H9 (cell line): ENCODE measurements around the gene DIP2C. TPM values are rescaled to one million over a fixed set of nuclear protein-coding genes. Genes with fewer than 3 reads are reported as not detected.

Experiments
- DNase-seq: peaks from one replicate; pipeline ENCODE4 v3.0.0-alpha.2; 2017
- H2AFZ ChIP-seq: one replicate; pipeline ENCODE4 v1.6.1; 2013; ENCODE audit warnings: mild to moderate bottlenecking, low read length, control low read depth, moderate library complexity
- H2AK5ac ChIP-seq: 2 replicates; pipeline ENCODE4 v1.6.1; 2013; ENCODE audit warnings: low read length, control low read depth, mixed read lengths; ENCODE audit not compliant: insufficient read length
- H2BK120ac ChIP-seq: one replicate; pipeline ENCODE4 v1.6.1; 2013; ENCODE audit warnings: low read depth, mild to moderate bottlenecking, low read length, control low read depth, inconsistent platforms; ENCODE audit not compliant: poor library complexity, severe bottlenecking
- H2BK12ac ChIP-seq: 2 replicates; pipeline ENCODE4 v1.6.1; 2013; ENCODE audit warnings: low read length, control low read depth, mixed read lengths, low read depth; ENCODE audit not compliant: insufficient read length
- H2BK15ac ChIP-seq: 2 replicates; pipeline ENCODE4 v1.6.1; 2013; ENCODE audit warnings: low read depth, low read length, control low read depth
- H2BK20ac ChIP-seq: one replicate; pipeline ENCODE4 v1.6.1; 2013; ENCODE audit warnings: low read depth, mild to moderate bottlenecking, low read length, control low read depth, inconsistent platforms; ENCODE audit not compliant: poor library complexity, severe bottlenecking
- H2BK5ac ChIP-seq: 2 replicates; pipeline ENCODE4 v1.6.1; 2013; ENCODE audit warnings: low read length, control low read depth, mixed read lengths; ENCODE audit not compliant: insufficient read length
- H3K14ac ChIP-seq: 2 replicates; pipeline ENCODE4 v1.6.1; 2013; ENCODE audit warnings: low read length, control low read depth; ENCODE audit not compliant: insufficient read depth
- H3K18ac ChIP-seq: 2 replicates; pipeline ENCODE4 v1.6.1; 2013; ENCODE audit warnings: low read depth, mild to moderate bottlenecking, mixed read lengths, low read length, control low read depth; ENCODE audit not compliant: insufficient read length
- H3K23ac ChIP-seq: 2 replicates; pipeline ENCODE4 v1.6.1; 2013; ENCODE audit warnings: low read length, control low read depth, mixed read lengths, low read depth; ENCODE audit not compliant: insufficient read length
- H3K23me2 ChIP-seq: 2 replicates; pipeline ENCODE4 v1.6.1; 2013; ENCODE audit warnings: low read depth, mild to moderate bottlenecking, mixed read lengths, low read length, control low read depth; ENCODE audit not compliant: insufficient read length, poor library complexity, severe bottlenecking
- H3K27ac ChIP-seq: 2 replicates; pipeline ENCODE4 v1.5.1; 2013; ENCODE audit warnings: low read length, control low read depth, mixed read lengths, low read depth; ENCODE audit not compliant: insufficient read length
- H3K27me3 ChIP-seq: 2 replicates; pipeline ENCODE4 v1.6.1; 2013; ENCODE audit warnings: low read length, control low read depth, inconsistent platforms; ENCODE audit not compliant: insufficient read depth
- H3K4ac ChIP-seq: 2 replicates; pipeline ENCODE4 v1.6.1; 2013; ENCODE audit warnings: low read depth, mild to moderate bottlenecking, control low read depth, inconsistent platforms, low read length, moderate library complexity
- H3K4me1 ChIP-seq: 2 replicates; pipeline ENCODE4 v1.6.1; 2013; ENCODE audit warnings: low read length, control low read depth, inconsistent platforms; ENCODE audit not compliant: insufficient read depth
- H3K4me2 ChIP-seq: 2 replicates; pipeline ENCODE4 v1.6.1; 2013; ENCODE audit warnings: low read length, control low read depth, mixed read lengths; ENCODE audit not compliant: insufficient read length, insufficient read depth
- H3K56ac ChIP-seq: 2 replicates; pipeline ENCODE4 v1.6.1; 2013; ENCODE audit warnings: low read depth, mild to moderate bottlenecking, mixed read lengths, low read length, control low read depth; ENCODE audit not compliant: insufficient read length
- H3K79me1 ChIP-seq: 2 replicates; pipeline ENCODE4 v1.6.1; 2013; ENCODE audit warnings: low read depth, mild to moderate bottlenecking, moderate library complexity, low read length, control low read depth, inconsistent platforms; ENCODE audit not compliant: insufficient read depth, poor library complexity, severe bottlenecking
- H3K79me2 ChIP-seq: 2 replicates; pipeline ENCODE4 v1.6.1; 2013; ENCODE audit warnings: low read length, control low read depth, inconsistent platforms; ENCODE audit not compliant: insufficient read depth
- H3K9ac ChIP-seq: 2 replicates; pipeline ENCODE4 v1.6.1; 2013; ENCODE audit warnings: low read length, control low read depth, mixed read lengths; ENCODE audit not compliant: insufficient read length; ENCODE audit errors: extremely low read depth
- H3K9me3 ChIP-seq: one replicate; pipeline ENCODE4 v1.6.1; 2013; ENCODE audit warnings: low read depth, low read length, inconsistent platforms; ENCODE audit not compliant: control insufficient read depth
- H3T11ph ChIP-seq: one replicate; pipeline ENCODE4 v1.6.1; 2013; ENCODE audit warnings: mild to moderate bottlenecking, low read length, control low read depth, inconsistent platforms
- H4K20me1 ChIP-seq: one replicate; pipeline ENCODE4 v1.6.1; 2013; ENCODE audit not compliant: control insufficient read depth, insufficient read length, insufficient read depth
- H4K5ac ChIP-seq: 2 replicates; pipeline ENCODE4 v1.6.1; 2013; ENCODE audit warnings: low read depth, mild to moderate bottlenecking, mixed read lengths, low read length, control low read depth; ENCODE audit not compliant: insufficient read length
- H4K8ac ChIP-seq: replicated peaks from 2 replicates; pipeline ENCODE4 v1.6.1; 2013; ENCODE audit warnings: low read length, control low read depth, mixed read lengths, low read depth; ENCODE audit not compliant: insufficient read length
- H4K91ac ChIP-seq: 2 replicates; pipeline ENCODE4 v1.6.1; 2013; ENCODE audit warnings: low read depth, mild to moderate bottlenecking, moderate library complexity, mixed read lengths, low read length, control low read depth; ENCODE audit not compliant: insufficient read length
- H3K27ac Mint-ChIP-seq, 3 experiments: 2 replicates in 2 of 3; 3 replicates in 1 of 3; pipeline ENCODE4 v1.8.0; 2020 to 2021; ENCODE audit warnings: mixed read lengths in 3 of 3, mild to moderate bottlenecking in 1 of 3, moderate library complexity in 1 of 3
- H3K27me3 Mint-ChIP-seq: 2 replicates; pipeline ENCODE4 v1.8.0; 2021; ENCODE audit warnings: low read depth, mild to moderate bottlenecking, moderate library complexity, mixed read lengths
- H3K36me3 Mint-ChIP-seq, 3 experiments: 2 replicates in 2 of 3; 3 replicates in 1 of 3; pipeline ENCODE4 v1.8.0; 2020 to 2021; ENCODE audit warnings: low read depth in 3 of 3, mixed read lengths in 3 of 3; ENCODE audit not compliant: insufficient read depth in 1 of 3
- H3K4me1 Mint-ChIP-seq, 2 experiments: 2 replicates each; pipeline ENCODE4 v1.8.0; 2020; ENCODE audit warnings: mixed read lengths in 2 of 2
- H3K4me3 Mint-ChIP-seq, 2 experiments: 2 replicates in 1 of 2; 3 replicates in 1 of 2; pipeline ENCODE4 v1.8.0; 2020 to 2021; ENCODE audit warnings: mild to moderate bottlenecking in 2 of 2, mixed read lengths in 2 of 2, moderate library complexity in 1 of 2
- H3K9me3 Mint-ChIP-seq, 2 experiments: 2 replicates in 1 of 2; 3 replicates in 1 of 2; pipeline ENCODE4 v1.8.0; 2020; ENCODE audit warnings: mild to moderate bottlenecking in 2 of 2, mixed read lengths in 2 of 2, moderate library complexity in 1 of 2
- CTCF ChIP-seq: fragments of 200-600 bp; sonication (generic); conservative IDR thresholded peaks from 3 replicates; pipeline ENCODE4 v1.8.0; 2021; ENCODE audit warnings: antibody characterized with exemption, mild to moderate bottlenecking
- WGBS: extraction: QIAGEN DNeasy Blood & Tissue Kit; methylation state at CpG from one replicate; pipeline ENCODE4 v1.1.7; 2013; ENCODE audit warnings: missing lambda C conversion rate, low lambda C conversion rate, mixed read lengths; ENCODE audit not compliant: insufficient read length; ENCODE audit errors: extremely low coverage; 5-methylcytosine and 5-hydroxymethylcytosine counted together
- total RNA-seq: library from RNA; stranded (reverse); gene quantifications from 2 replicates; pipeline ENCODE4 v1.2.1, GENCODE V29; 2021

DIP2C gene
- total RNA-seq, 1 experiment from 2014 or later = 7.9 TPM

- no peak for DNase-seq
- H3K14ac ChIP-seq = no peak overlapping the region
- H2BK120ac ChIP-seq = no peak overlapping the region
- no peak overlapping the region for H3K4ac ChIP-seq
- H3K27ac ChIP-seq = no peak overlapping the region
- Mint-ChIP-seq H3K4me3 (no peak overlapping the region), H3K9me3 (peaks cover 4 to 7% of the 10 kb centered on the region in 2 experiments), H3K36me3 (peaks cover 8 to 19% (median 15%) of the 10 kb centered on the region in 3 experiments), H3K27me3 (no peaks in the 10 kb centered on the region), H3K4me1 (no peaks in the 10 kb centered on the region), H3K27ac (no peak overlapping the region)
- H4K91ac ChIP-seq = no peak overlapping the region
- H2BK12ac ChIP-seq = no peak overlapping the region
- no peaks in the 10 kb centered on the region for H3K23me2 ChIP-seq
- no peaks in the 10 kb centered on the region for H3K4me1 ChIP-seq
- WGBS = no CpG with 5 or more reads among the region's 3 CpGs
- H2AK5ac ChIP-seq = no peak overlapping the region
- no peak overlapping the region for H2BK20ac ChIP-seq
- no peaks in the 10 kb centered on the region for H3K79me2 ChIP-seq
- TF ChIP-seq CTCF = no peak
- no peaks in the 10 kb centered on the region for H3K27me3 ChIP-seq
- H2BK15ac ChIP-seq = no peak overlapping the region
- H3K56ac ChIP-seq = no peak overlapping the region
- H3K9me3 ChIP-seq = no peaks in the 10 kb centered on the region
- no peak overlapping the region for H3T11ph ChIP-seq
- no peaks in the 10 kb centered on the region for H4K20me1 ChIP-seq
- H3K18ac ChIP-seq = no peak overlapping the region
- no peaks in the 10 kb centered on the region for H3K79me1 ChIP-seq
- H3K4me2 ChIP-seq = no peak overlapping the region
- H3K23ac ChIP-seq = no peak overlapping the region
- no peak overlapping the region for H2AFZ ChIP-seq
- H3K9ac ChIP-seq = no peak overlapping the region
- H2BK5ac ChIP-seq = no peak overlapping the region
- no peak overlapping the region for H4K8ac ChIP-seq
- H4K5ac ChIP-seq = no peak overlapping the region
Observed at GRCh38 chr10:440127-440526, 249.3 kb downstream of the DIP2C start.
